Hematopoietic multipotent progenitor cell treated with erythropoietin and hydrocortisone succinate and interleukin-3 and kit ligand, for 15 days (in vitro differentiated cells): ENCODE data around the gene SEC23A.
"Not testable (repeated sequence)": the region's sequence is repeated elsewhere in the genome, so short reads cannot be mapped to it uniquely, and the experiment has no call there.

Source experiments
- DNase-seq: peaks from one replicate; pipeline ENCODE4 v3.0.0-alpha.2; 2015; ENCODE audit warnings: low spot score

Gene SEC23A

GRCh38 chr14:39029789-39030188 lies 73.2 kb downstream of the SEC23A start:
- DNase-seq: no peak

- DNase-seq: no peak
Measured at GRCh38 chr14:39028620-39029019, 74.4 kb downstream of the SEC23A start.

GRCh38 chr14:39025810-39026627 lies 77.0 kb downstream of the SEC23A start:
- no peak for DNase-seq

DNA sequence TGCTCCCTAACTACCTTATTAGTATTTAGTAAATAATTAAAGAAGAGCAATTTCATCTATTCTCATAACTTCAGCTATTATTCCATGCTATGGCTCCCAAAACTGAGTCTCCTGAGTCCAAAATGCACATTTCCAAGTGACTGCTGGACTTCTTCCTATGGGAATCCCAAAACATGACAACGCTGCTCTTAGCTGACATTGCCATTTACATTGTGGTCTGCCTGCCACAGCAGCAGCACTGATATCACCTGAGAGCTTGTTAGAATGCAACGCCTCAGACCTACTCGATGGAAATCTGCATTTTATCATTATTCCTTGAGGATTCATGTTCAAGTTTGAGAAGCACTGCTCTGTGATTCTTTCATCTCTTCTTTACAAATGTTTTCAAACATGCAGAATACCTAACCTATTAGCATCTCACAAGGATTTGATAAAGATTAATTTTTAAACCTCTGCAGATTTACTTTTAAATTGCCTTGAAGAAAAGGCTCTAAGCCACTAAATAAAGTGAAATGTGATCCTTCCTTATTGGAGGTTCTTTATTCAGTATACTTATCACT lies 77.7 kb downstream of the SEC23A start:
- no peak for DNase-seq

- DNase-seq: no peak
Measured at GRCh38 chr14:39023939-39024871, 78.8 kb downstream of the SEC23A start.

- not testable (repeated sequence) for DNase-seq
Measured at GRCh38 chr14:39017096-39018016, 85.7 kb downstream of the SEC23A start.

- DNase-seq: no peak
Measured at GRCh38 chr14:39016733-39017095, 86.3 kb downstream of the SEC23A start.

GRCh38 chr14:39015964-39016577 lies 87.0 kb downstream of the SEC23A start:
- DNase-seq: no peak

GRCh38 chr14:39015360-39015961 lies 87.6 kb downstream of the SEC23A start:
- DNase-seq: peak; percentile 11

DNA sequence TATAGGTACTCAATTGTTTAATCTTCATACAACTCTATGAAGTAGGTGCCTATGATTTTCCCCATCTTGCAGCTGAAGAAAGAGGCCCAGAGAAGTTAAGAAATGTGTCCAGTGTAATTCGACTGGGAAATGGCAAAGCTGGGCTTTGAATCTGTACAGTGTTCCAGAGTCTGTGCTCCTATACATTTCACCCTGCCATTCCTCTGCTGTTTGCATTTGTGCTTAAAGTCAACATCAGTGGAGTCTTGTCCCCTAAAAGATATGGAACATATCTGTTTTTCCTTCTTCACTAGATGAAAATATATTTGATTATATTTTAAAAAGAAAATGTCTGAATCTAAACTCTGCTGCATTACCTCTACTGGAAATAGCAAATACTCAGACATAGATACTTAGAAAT lies 88.6 kb downstream of the SEC23A start:
- no peak for DNase-seq

- not testable (repeated sequence) for DNase-seq
Measured at GRCh38 chr14:39008965-39009364, 94.1 kb downstream of the SEC23A start.

DNA sequence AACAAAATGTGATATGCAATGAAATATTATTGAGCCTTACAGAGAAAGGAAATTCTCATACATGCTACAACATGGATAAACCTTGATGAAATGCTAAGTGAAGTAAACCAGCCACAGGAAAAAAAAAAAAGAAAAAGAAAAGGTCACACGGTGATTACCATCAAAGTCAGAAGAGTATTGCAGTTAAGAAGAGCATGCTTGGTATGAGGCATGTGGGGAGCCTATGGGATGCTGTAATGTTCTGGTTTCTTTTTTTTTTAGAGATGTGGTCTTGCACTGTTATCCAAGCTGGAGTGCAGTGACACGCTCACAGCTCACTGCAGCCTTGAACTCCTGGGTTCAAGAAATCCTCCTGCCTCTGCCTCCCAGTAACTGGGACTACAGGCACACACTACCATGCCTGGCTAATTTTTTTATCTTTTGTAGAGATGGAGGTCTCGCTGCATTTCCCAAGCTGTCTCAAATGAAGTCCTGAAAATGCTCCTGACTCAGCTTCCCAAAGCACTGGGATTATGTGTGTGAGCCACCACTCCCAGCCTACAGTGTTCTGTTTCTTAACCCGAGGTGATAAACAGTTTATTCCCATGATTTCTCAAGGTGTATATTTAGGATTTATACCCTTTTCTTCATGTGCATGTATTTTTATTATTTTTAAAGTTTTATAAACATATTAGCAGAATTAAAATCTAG lies 96.2 kb downstream of the SEC23A start:
- no peak for DNase-seq

DNA sequence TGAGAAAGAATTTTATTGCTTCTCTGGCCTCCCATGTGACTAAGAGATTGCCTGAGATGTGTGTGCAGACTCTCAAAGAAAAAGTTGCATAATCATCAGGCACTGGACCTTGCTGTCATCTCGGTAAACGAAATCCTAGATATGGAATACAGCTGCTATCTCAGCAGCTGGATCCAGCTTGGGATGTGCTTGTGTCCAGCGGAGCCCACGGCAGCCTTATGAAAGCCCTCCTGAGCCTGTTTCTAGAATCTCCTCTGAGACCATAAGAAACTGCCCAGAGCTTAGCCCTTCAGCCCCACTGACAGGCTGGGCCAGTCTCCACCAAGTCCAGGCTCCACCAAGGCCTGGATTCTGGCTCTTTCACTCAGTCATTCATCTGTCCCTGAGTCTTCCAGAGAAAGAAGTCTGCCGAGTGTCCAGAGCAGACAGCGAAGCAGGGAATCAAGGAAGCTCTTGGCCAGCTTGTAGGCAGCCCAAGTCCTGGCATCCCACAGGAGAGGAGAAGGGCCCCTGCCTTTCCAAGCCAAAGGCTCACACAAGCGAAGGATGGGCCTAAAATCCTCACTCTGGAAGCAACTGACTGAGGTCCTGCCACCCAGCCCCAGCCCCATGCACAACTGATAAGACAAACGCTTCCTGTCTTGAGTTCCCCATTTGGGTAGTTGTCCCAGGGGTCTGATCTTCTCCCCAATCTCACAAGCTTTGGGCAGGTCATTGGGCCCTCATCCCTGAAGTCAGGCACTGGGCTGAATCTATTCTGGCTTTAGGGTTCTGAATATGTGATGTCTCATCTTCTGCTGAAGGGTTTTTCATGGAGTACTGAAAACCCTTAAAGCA lies 97.8 kb downstream of the SEC23A start:
- DNase-seq: no peak

DNA sequence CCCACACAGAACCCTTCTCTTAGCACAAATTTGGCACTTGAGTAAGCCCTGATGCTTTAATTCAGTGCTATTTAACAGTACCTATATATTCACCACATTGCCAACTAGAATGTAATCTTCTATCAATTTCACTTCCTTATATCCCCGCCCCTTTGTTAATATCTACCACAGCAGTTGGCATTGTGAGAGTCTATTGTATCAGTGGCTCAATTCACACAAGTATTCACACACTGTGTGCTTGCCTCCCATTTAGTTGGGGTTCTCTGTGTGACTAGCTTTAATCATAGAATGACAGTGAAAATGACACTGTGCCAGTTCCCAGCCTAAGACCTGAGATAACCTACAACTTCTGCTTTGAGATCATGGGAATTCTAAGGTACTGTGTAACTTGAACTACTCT lies 103.1 kb downstream of the SEC23A start:
- DNase-seq: no peak

GRCh38 chr14:38994731-38995130 lies 108.3 kb downstream of the SEC23A start:
- DNase-seq: no peak

DNA sequence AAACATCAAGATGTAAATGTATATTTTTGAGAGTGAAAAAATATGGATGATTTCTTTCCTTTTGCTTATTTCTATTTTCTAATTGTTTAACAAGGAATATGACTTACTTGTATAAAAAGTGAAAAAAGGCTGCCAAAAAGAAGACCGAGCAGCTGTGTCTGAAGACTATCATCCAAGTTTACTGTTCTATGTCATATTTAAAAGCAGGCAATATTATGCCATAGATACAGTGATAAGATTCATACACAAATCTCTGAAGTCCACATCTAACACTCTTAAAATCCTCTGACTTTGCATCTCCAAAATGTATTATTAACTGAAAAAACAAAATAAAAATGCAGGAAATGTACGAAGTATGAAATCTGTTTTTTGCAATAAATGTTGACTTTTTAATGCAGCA lies 109.1 kb downstream of the SEC23A start:
- DNase-seq: no peak

DNA sequence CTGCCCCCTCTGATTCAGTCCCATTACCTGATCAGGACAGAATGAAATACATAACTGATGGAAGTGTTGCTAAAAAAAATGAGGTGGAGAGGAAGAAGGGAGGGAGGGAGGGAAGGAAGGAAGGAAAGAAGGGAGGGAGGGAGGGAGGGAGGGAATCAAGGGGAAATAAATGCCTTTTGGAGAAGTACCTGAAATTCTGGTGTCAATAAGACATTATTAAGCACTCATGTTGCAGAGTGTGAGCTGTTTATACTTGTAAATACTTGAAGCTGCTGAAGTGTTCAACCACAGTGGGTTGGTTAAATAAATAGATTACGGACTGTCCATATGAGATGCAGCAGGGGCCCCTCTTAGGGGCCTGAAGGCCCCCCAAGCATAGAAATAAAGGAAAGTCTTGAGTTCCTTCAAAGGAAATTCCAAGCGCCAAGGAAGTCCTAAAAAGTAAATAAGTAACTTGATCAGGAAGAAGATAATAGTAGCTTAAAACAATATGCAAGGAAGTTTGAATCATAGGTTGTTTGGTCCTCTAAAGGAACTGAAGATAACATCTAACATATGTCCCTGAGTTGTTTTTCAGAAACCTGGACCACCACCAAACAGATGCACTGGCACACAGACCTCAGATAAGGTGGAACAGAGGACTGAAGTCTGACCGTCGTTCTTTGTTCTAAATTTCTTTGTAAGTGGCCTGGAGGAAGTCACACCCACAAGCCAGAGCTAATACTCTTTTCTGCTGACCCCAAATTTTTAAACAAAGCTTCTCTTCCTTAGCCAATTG lies 110.8 kb downstream of the SEC23A start:
- DNase-seq: no peak

- no peak for DNase-seq
Measured at GRCh38 chr14:38991299-38991698, 111.7 kb downstream of the SEC23A start.
